Measurements from ENCODE around the gene SRPK2. TPM values are rescaled to one million over a fixed set of nuclear protein-coding genes. Genes with fewer than 3 reads are reported as not detected.
A peak's percentile ranks its signal among the peaks of the same experiment; 100 is the strongest.
"Not testable (repeated sequence)": the region's sequence is repeated elsewhere in the genome, so short reads cannot be mapped to it uniquely, and the experiment has no call there.

The SRPK2 gene
- polyA plus RNA-seq, 1 donor from 2014 or later = 66.5 TPM

GRCh38 chr7:105260201-105260871, 128.4 kb downstream of the SRPK2 start:
- not testable (repeated sequence) for H3K36me3 Mint-ChIP-seq, H3K27ac Mint-ChIP-seq, H3K27me3 Mint-ChIP-seq, H3K9me3 Mint-ChIP-seq, H3K4me3 Mint-ChIP-seq
- peaks cover 29 to 56% (median 37%) of the 10 kb centered on the region in 3 donors for H3K4me1 Mint-ChIP-seq

- not testable (repeated sequence) for H3K36me3 Mint-ChIP-seq, H3K27ac Mint-ChIP-seq, H3K27me3 Mint-ChIP-seq, H3K9me3 Mint-ChIP-seq, H3K4me3 Mint-ChIP-seq
- H3K4me1 Mint-ChIP-seq = peaks cover 28 to 51% (median 29%) of the 10 kb centered on the region in 3 donors
These were observed 129.8 kb downstream of the SRPK2 start for GRCh38 chr7:105258919-105259318.

- H3K4me3 Mint-ChIP-seq = peak overlapping the region in 1 of 4 donors; percentile 75
- H3K36me3 Mint-ChIP-seq = peaks cover 7% of the 10 kb centered on the region
- no peaks in the 10 kb centered on the region for H3K27me3 Mint-ChIP-seq
- no peak overlapping the region for H3K27ac Mint-ChIP-seq
- H3K4me1 Mint-ChIP-seq = peaks cover 29 to 47% (median 29%) of the 10 kb centered on the region in 3 donors
- peaks cover 0 to 4% (median 3%) of the 10 kb centered on the region in 3 donors for H3K9me3 Mint-ChIP-seq
These were observed 131.4 kb downstream of the SRPK2 start for GRCh38 chr7:105257338-105257737.

- Mint-ChIP-seq H3K27me3 (no peaks in the 10 kb centered on the region), H3K9me3 (peaks cover 0 to 4% (median 3%) of the 10 kb centered on the region in 3 donors), H3K4me1 (peaks cover 28 to 51% (median 31%) of the 10 kb centered on the region in 3 donors), H3K4me3 (peak overlapping the region in 1 of 4 donors; percentile 33), H3K27ac (no peak overlapping the region), H3K36me3 (peaks cover 7% of the 10 kb centered on the region)
These were observed 131.9 kb downstream of the SRPK2 start for GRCh38 chr7:105256761-105257231.

GRCh38 chr7:105250706-105251105, 138.0 kb downstream of the SRPK2 start:
- no peaks in the 10 kb centered on the region for H3K27me3 Mint-ChIP-seq
- peak overlapping the region in 1 of 4 donors; percentile 51 for H3K4me3 Mint-ChIP-seq
- peaks cover 17 to 33% (median 27%) of the 10 kb centered on the region in 3 donors for H3K4me1 Mint-ChIP-seq
- H3K9me3 Mint-ChIP-seq = no peaks in the 10 kb centered on the region
- H3K27ac Mint-ChIP-seq = peak overlapping the region in 1 of 3 donors; percentile 21
- peaks cover 3% of the 10 kb centered on the region for H3K36me3 Mint-ChIP-seq

DNA sequence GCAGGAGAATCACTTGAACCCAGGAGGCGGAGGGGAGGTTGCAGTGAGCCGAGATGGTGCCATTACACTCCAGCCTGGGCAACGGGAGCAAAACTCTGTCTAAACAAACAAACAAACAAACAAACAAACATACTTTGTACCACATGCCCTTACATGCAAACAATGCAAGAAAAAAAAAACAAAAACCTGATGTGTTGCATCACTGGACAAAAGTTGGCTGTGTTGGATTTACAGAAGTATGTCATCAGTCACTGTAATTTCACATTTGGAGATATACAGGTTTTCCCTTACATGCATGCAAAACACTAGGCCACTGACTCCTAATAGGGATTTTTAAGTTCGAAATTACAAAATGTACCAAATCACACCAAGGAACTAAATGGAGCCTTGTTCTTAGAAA, 138.5 kb downstream of the SRPK2 start:
- H3K4me3 Mint-ChIP-seq = no peak overlapping the region
- peaks cover 3% of the 10 kb centered on the region for H3K36me3 Mint-ChIP-seq
- no peaks in the 10 kb centered on the region for H3K27me3 Mint-ChIP-seq
- no peaks in the 10 kb centered on the region for H3K9me3 Mint-ChIP-seq
- peaks cover 17 to 32% (median 26%) of the 10 kb centered on the region in 3 donors for H3K4me1 Mint-ChIP-seq
- H3K27ac Mint-ChIP-seq = no peak overlapping the region

- Mint-ChIP-seq H3K27ac (no peak overlapping the region), H3K4me1 (peaks cover 17 to 30% (median 25%) of the 10 kb centered on the region in 3 donors)
These were observed 139.5 kb downstream of the SRPK2 start for GRCh38 chr7:105249216-105249615.

DNA sequence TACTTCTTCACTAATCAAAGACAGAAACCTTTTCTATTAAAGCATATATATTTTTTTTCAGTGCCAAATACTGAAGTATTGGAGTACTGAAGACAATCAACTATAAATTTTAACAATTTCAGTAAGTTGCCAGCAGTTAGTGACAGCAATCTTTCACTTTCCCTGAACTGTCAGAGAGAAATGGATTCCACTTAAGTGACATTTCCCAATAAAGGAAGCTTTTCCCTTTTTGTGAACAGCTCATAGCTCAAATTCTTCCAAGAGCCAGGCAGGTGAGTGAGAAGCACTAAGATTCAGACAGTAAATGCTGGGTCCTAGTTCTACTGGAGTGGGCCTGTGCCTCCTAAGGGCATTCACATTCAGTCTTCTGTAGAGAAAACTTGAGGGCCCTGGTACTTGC, 142.0 kb downstream of the SRPK2 start:
- no peaks in the 10 kb centered on the region for H3K27me3 Mint-ChIP-seq
- peaks cover 3% of the 10 kb centered on the region for H3K36me3 Mint-ChIP-seq
- no peak overlapping the region for H3K4me3 Mint-ChIP-seq
- no peak overlapping the region for H3K27ac Mint-ChIP-seq
- H3K9me3 Mint-ChIP-seq = no peaks in the 10 kb centered on the region
- peaks cover 17 to 24% (median 22%) of the 10 kb centered on the region in 3 donors for H3K4me1 Mint-ChIP-seq

More at GRCh38 chr7:105249216-105249615, 139.5 kb downstream of the SRPK2 start:
- Mint-ChIP-seq H3K27me3 (no peaks in the 10 kb centered on the region), H3K36me3 (peaks cover 3% of the 10 kb centered on the region), H3K9me3 (no peaks in the 10 kb centered on the region), H3K4me3 (no peak overlapping the region)

DNA sequence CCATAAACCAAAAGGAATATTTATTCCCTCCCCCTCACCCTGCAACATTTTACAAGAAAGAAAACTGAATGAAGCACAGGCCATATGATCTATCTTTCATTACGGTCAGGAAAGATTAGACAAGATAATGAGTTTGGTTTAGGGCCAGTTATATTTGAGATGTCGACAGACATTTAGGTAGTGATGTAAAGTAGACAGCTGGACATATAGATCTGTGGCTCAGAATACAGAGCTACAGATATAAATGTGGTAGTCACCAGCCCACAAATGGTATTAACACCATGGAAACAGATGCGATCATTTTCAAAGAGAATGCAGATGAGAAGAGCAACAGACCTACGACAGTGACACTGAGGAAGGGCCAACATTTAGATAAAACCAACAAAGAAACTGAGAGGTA, 142.5 kb downstream of the SRPK2 start:
- Mint-ChIP-seq H3K36me3 (peaks cover 3% of the 10 kb centered on the region), H3K27ac (no peak overlapping the region), H3K4me3 (no peak overlapping the region), H3K9me3 (no peaks in the 10 kb centered on the region), H3K4me1 (peaks cover 20 to 25% (median 22%) of the 10 kb centered on the region in 3 donors), H3K27me3 (no peaks in the 10 kb centered on the region)

- H3K4me3 Mint-ChIP-seq = no peak overlapping the region
- H3K9me3 Mint-ChIP-seq = no peaks in the 10 kb centered on the region
- peaks cover 20 to 27% (median 23%) of the 10 kb centered on the region in 3 donors for H3K4me1 Mint-ChIP-seq
- no peak overlapping the region for H3K27ac Mint-ChIP-seq
- H3K27me3 Mint-ChIP-seq = no peaks in the 10 kb centered on the region
- H3K36me3 Mint-ChIP-seq = peaks cover 3% of the 10 kb centered on the region
These were observed 143.2 kb downstream of the SRPK2 start for GRCh38 chr7:105245398-105246114.

DNA sequence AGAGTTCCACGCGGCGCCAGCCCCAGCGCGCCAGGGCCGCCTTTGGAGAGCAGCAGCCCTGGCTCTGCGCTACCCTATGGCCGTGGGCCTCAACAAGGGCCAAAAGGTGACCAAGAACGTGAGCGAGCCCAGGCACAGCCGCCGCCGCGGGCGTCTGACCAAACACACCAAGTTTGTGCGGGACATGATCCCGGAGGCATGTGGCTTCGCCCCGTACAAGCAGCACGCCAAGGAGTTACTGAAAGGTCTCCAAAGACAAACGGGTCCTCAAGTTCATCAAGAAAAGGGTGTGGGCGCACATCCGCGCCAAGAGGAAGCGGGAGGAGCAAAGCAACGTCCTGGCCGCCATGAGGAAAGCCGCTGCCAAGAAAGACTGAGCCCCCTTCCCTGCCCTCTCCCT, 144.1 kb downstream of the SRPK2 start:
- no peaks in the 10 kb centered on the region for H3K27me3 Mint-ChIP-seq
- no peak overlapping the region for H3K4me3 Mint-ChIP-seq
- peaks cover 3% of the 10 kb centered on the region for H3K36me3 Mint-ChIP-seq
- no peak overlapping the region for H3K27ac Mint-ChIP-seq
- no peaks in the 10 kb centered on the region for H3K9me3 Mint-ChIP-seq
- H3K4me1 Mint-ChIP-seq = peaks cover 27 to 34% (median 28%) of the 10 kb centered on the region in 3 donors

- Mint-ChIP-seq H3K4me3 (peak overlapping the region in 1 of 4 donors; percentile 2), H3K27me3 (no peaks in the 10 kb centered on the region), H3K27ac (no peak overlapping the region), H3K9me3 (no peaks in the 10 kb centered on the region), H3K36me3 (peaks cover 3% of the 10 kb centered on the region), H3K4me1 (peaks cover 30 to 54% (median 50%) of the 10 kb centered on the region in 3 donors)
These were observed 147.5 kb downstream of the SRPK2 start for GRCh38 chr7:105241198-105241597.

- Mint-ChIP-seq H3K4me3 (no peak overlapping the region), H3K9me3 (no peaks in the 10 kb centered on the region), H3K4me1 (peaks cover 30 to 67% (median 65%) of the 10 kb centered on the region in 3 donors), H3K27me3 (no peaks in the 10 kb centered on the region), H3K36me3 (peaks cover 5% of the 10 kb centered on the region), H3K27ac (no peak overlapping the region)
These were observed 150.4 kb downstream of the SRPK2 start for GRCh38 chr7:105238198-105238765.

DNA sequence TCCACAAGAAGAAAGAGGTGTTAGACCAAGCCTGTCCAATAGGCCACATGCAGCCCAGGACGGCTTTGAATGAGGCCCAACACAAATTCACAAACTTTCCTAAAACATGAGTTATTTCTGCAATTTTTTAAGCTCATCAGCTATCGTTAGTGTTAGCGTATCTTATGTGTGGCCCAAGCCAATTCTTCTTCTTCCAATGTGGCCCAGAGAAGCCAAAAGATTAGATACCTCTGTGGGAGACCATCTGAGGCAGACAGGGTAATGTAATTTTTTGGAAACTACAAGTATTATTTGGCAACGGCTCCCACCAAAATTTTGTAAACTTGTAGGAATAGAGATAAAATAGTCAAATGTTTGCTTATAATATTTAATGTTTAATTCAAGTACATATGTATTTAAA, 153.8 kb downstream of the SRPK2 start:
- no peak overlapping the region for H3K27ac Mint-ChIP-seq

DNA sequence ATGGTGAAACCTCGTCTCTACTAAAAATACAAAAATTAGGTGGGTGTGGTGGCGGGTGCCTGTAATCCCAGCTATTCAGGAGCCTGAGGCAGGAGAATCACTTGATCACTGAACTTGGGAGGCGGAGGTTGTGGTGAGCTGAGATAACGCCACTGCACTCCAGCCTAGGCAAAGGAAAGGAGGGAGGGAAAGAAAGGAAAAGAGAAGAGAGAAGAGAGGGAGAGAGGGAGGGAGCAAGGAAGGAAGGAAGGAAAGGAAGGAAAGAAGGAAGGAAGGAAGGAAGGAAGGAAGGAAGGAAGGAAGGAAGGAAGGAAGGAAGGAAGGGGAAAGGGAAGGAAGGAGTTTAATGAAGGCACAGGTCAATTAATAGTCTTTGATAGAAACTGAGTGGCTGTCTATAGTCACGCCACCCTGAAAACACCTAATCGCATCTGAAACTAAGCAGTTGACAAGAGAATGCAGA, 155.9 kb downstream of the SRPK2 start:
- H3K36me3 Mint-ChIP-seq, H3K9me3 Mint-ChIP-seq, H3K4me3 Mint-ChIP-seq, H3K27ac Mint-ChIP-seq, H3K27me3 Mint-ChIP-seq: not testable (repeated sequence)
- H3K4me1 Mint-ChIP-seq = peaks cover 6 to 52% (median 35%) of the 10 kb centered on the region in 3 donors

More for the DNA sequence above, 153.8 kb downstream of the SRPK2 start:
- Mint-ChIP-seq H3K4me3 (peak overlapping the region in 1 of 4 donors; percentile 24), H3K27me3 (no peaks in the 10 kb centered on the region), H3K4me1 (peaks cover 11 to 61% (median 48%) of the 10 kb centered on the region in 3 donors), H3K36me3 (peaks cover 3% of the 10 kb centered on the region), H3K9me3 (no peaks in the 10 kb centered on the region)
